ENCODE results near the gene C1orf174. TPM values are rescaled to one million over a fixed set of nuclear protein-coding genes. Genes with fewer than 3 reads are reported as not detected.

Gene C1orf174
- total and polyA plus RNA-seq, 2 of the 4 experiments (the other 2 are of a cell fraction): 26.7 to 45.7 TPM

DNA sequence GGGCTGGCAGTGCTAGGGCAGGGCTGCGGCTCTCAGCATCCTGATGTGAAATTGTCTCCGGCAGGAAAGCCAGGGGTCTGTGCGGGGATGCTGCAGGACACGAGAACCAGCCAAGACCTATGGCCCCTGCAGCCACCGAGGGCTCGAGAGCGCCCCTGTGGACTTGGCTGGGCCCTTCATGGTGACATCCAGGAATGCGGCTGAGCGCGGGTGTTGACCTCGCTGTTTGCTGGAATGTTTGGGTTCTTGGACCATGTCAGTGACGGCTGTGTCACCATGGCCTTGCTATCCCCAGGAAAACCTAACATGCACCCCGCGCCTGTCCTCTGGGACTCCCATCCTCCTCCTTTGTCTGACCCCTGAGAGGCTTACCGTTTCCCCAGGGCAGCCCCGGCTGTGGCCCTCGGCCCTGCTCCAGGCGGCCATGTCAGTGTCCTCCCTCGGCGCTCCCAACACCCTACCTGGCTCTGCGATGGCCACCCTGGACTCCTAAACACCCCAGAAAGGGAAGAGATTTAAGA is 14.3 kb upstream of the C1orf174 start:
- no peak for ATAC-seq (ENCODE audit: low read depth)
- Histone ChIP-seq H3K27ac (ENCODE audit: insufficient read depth, low read length) (no peak overlapping the region), H2AK9ac (replicated peaks; ENCODE audit: low read depth, low read length, poor library complexity) (no peak overlapping the region), H3K9me1 (ENCODE audit: insufficient read depth, low read length) (no peaks in the 10 kb centered on the region), H2BK120ac (ENCODE audit: low read depth, low read length) (no peak overlapping the region), H3K9ac (ENCODE audit: low read depth, low read length) (no peak overlapping the region), H2BK20ac (ENCODE audit: low read depth, low read length) (no peak overlapping the region), H3K56ac (ENCODE audit: extremely low read depth, insufficient read depth, low read length) (no peak overlapping the region), H3K36me3 (ENCODE audit: control insufficient read depth, insufficient read depth, low read length) (no peaks in the 10 kb centered on the region), H2AFZ (replicated peaks; ENCODE audit: low read length, poor library complexity) (no peak overlapping the region), H4K91ac (ENCODE audit: insufficient read depth, low read depth, low read length) (no peak overlapping the region), H4K20me1 (ENCODE audit: insufficient read depth, low read length) (no peaks in the 10 kb centered on the region), H3K4me2 (ENCODE audit: low read depth, low read length) (no peak overlapping the region), H4K5ac (ENCODE audit: low read depth, low read length) (no peak overlapping the region), H3K14ac (replicated peaks; ENCODE audit: low read depth, low read length) (no peak overlapping the region), H2BK15ac (ENCODE audit: low read depth, low read length) (no peak overlapping the region), H3K4ac (ENCODE audit: low read depth, low read length) (no peak overlapping the region), H3K9me3 (ENCODE audit: control insufficient read depth, insufficient read depth, low read length) (no peaks in the 10 kb centered on the region), H3K79me1 (ENCODE audit: low read depth in 1 of 2, low read length in 2 of 2) (no peaks in the 10 kb centered on the region), H2BK5ac (ENCODE audit: low read depth, low read length, poor library complexity, severe bottlenecking) (no peak overlapping the region), H3K23ac (ENCODE audit: low read depth, low read length) (no peak overlapping the region), H4K8ac (ENCODE audit: low read depth in 2 of 2, low read length in 2 of 2) (no peak overlapping the region), H3K4me1 (ENCODE audit: control insufficient read depth, insufficient read depth, low read length) (no peaks in the 10 kb centered on the region), H3K18ac (ENCODE audit: low read depth, low read length) (no peak overlapping the region), H2AK5ac (ENCODE audit: low read depth, low read length) (no peak overlapping the region), H3K27me3 (ENCODE audit: control insufficient read depth, insufficient read depth, low read length) (peaks cover 7% of the 10 kb centered on the region; the same call in 1 of the 2 replicates), H3K4me3 (ENCODE audit: insufficient read depth, low read depth, low read length) (no peak overlapping the region)
- DNase-seq: no peak
- in situ Hi-C loops (cut with MboI; ENCODE audit: low sequenced_read_pairs): loop anchor here (25.0 kb wide), 1 partner anchor 1998 kb away; no protein-coding TSS in a partner anchor
- no TSS peak for BruUV-seq (replicated peaks)
- 77% methylated on average over 10 of the region's 21 CpGs; no CpG with 5 or more reads in 1 of the 2 experiments for WGBS, 2 experiments (ENCODE audit: extremely low coverage in 2 of 2, insufficient read length in 1 of 2)
- intact Hi-C loops (cut with micrococcal nuclease): no loop called here
- TF ChIP-seq RCOR1 (IDR thresholded peaks at IDR 0.05; ENCODE audit: insufficient replicate concordance, low read length): no peak
- TF ChIP-seq CHD1 (IDR thresholded peaks at IDR 0.05; ENCODE audit: low read depth, low read length): no peak
- no peak for TF ChIP-seq CEBPB (IDR thresholded peaks at IDR 0.05; ENCODE audit: low read depth, low read length)
- TF ChIP-seq, protein P1, sequence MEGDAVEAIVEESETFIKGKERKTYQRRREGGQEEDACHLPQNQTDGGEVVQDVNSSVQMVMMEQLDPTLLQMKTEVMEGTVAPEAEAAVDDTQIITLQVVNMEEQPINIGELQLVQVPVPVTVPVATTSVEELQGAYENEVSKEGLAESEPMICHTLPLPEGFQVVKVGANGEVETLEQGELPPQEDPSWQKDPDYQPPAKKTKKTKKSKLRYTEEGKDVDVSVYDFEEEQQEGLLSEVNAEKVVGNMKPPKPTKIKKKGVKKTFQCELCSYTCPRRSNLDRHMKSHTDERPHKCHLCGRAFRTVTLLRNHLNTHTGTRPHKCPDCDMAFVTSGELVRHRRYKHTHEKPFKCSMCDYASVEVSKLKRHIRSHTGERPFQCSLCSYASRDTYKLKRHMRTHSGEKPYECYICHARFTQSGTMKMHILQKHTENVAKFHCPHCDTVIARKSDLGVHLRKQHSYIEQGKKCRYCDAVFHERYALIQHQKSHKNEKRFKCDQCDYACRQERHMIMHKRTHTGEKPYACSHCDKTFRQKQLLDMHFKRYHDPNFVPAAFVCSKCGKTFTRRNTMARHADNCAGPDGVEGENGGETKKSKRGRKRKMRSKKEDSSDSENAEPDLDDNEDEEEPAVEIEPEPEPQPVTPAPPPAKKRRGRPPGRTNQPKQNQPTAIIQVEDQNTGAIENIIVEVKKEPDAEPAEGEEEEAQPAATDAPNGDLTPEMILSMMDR (conservative IDR thresholded peaks at IDR 0.05; ENCODE audit: low read depth, low read length): no peak
- TF ChIP-seq RAD21 (IDR thresholded peaks at IDR 0.05; ENCODE audit: low read length): no peak
- dilution Hi-C loops (cut with HindIII; ENCODE audit: low sequenced_read_pairs, unreplicated experiment): no loop called here
- ChIA-PET CTCF (no interaction called here), POLR2A (ENCODE audit: unreplicated experiment) (no interaction called here)

Measured in IMR-90 (cell line).